ENCODE measurements around the gene ZNF544. TPM values are rescaled to one million over a fixed set of nuclear protein-coding genes. Genes with fewer than 3 reads are reported as not detected.

Gene ZNF544
- total RNA-seq, 1 experiment from 2014 or later = 50.5 TPM

DNA sequence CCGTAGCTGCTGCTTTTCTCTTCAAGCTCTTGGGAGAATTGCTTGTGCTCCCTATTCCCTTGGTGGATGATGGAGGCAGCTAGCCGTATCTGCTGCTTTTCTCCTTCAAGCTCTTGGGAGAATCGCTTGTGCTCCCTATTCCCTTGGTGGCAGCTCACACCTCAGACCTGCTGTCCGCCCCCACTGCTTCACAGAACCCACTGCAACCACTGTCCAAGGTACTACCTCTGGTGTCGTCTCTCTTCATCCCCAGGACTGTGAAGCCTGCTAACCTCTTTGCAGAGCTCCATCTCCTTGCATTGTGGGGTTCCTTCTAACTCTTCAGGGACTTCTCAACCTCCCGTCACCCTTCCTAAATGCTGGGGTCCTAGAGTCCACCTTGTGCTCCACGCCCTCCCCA is 71.9 kb downstream of the ZNF544 start:
- Histone ChIP-seq H3K4me1 (ENCODE audit: insufficient read depth, low read length, poor library complexity, severe bottlenecking) (no peaks in the 10 kb centered on the region), H3K27ac (ENCODE audit: low read depth, low read length, poor library complexity, severe bottlenecking) (no peak overlapping the region), H3K27me3 (replicated peaks; ENCODE audit: insufficient read depth, low read depth, low read length, poor library complexity) (no peaks in the 10 kb centered on the region), H3K9me3 (ENCODE audit: low read depth, low read length, poor library complexity, severe bottlenecking) (no peaks in the 10 kb centered on the region), H3K4me3 (ENCODE audit: low read depth, low read length, poor library complexity, severe bottlenecking) (no peak overlapping the region), H3K36me3 (ENCODE audit: insufficient read depth, low read length, poor library complexity, severe bottlenecking) (peaks cover 30% of the 10 kb centered on the region)
- no peak for TF ChIP-seq EZH2 (IDR thresholded peaks at IDR 0.05; ENCODE audit: borderline replicate concordance, low read depth, low read length, poor library complexity, severe bottlenecking)
- BruUV-seq (replicated peaks) = no TSS peak
- DNase-seq (ENCODE audit: low spot score) = no peak
- intact Hi-C loops (cut with micrococcal nuclease; ENCODE audit: unreplicated experiment) = no loop called here
- ChIA-PET CTCF (no interaction called here), POLR2A (ENCODE audit: low non-redundant PET) (interaction anchor here (0.6 kb wide), 1 partner anchor 68 kb away, joined by 3 read pairs; no protein-coding TSS in a partner anchor)

DNA sequence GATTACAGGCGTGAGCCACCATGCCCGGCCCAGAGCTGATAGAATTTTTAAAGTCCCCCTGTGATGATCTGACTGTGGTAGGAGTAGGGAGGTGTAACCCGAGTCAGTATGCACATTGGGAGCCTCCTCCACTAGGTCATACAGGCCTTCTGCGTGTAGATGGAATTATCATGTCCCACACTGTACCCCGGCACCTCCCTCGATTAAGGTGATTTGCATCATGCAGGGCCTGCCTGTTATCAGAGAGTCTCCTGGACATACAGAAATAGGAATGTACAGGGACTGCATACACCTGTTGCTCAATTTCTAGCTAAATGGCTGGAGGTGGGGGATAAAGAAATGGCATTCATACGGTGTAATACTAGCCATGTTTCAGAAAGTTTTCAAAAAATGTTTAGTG is 75.5 kb downstream of the ZNF544 start:
- POLR2A ChIA-PET (ENCODE audit: low non-redundant PET) = interaction anchor here (0.6 kb wide), 1 partner anchor 30 kb away, joined by 3 read pairs; no protein-coding TSS in a partner anchor
- peak overlapping the region; percentile 87 for H3K27ac ChIP-seq (ENCODE audit: low read depth, low read length, poor library complexity, severe bottlenecking)
- intact Hi-C loops (cut with micrococcal nuclease; ENCODE audit: unreplicated experiment) = loop anchor here (2.0 kb wide), 2 partner anchors 25 to 77 kb away; partner anchors contain the start of genes ZNF8 and ZNF837
- peaks cover 8% of the 10 kb centered on the region for H3K4me1 ChIP-seq (ENCODE audit: insufficient read depth, low read length, poor library complexity, severe bottlenecking)
- BruUV-seq (replicated peaks) = no TSS peak
- CTCF ChIA-PET = no interaction called here
- H3K36me3 ChIP-seq (ENCODE audit: insufficient read depth, low read length, poor library complexity, severe bottlenecking) = peaks cover 33% of the 10 kb centered on the region
- peak overlapping the region; percentile 83 for H3K4me3 ChIP-seq (ENCODE audit: low read depth, low read length, poor library complexity, severe bottlenecking)
- DNase-seq (ENCODE audit: low spot score) = no peak
- no peaks in the 10 kb centered on the region for H3K27me3 ChIP-seq (replicated peaks; ENCODE audit: insufficient read depth, low read depth, low read length, poor library complexity)
- no peaks in the 10 kb centered on the region for H3K9me3 ChIP-seq (ENCODE audit: low read depth, low read length, poor library complexity, severe bottlenecking)
- no peak for TF ChIP-seq EZH2 (IDR thresholded peaks at IDR 0.05; ENCODE audit: borderline replicate concordance, low read depth, low read length, poor library complexity, severe bottlenecking)
- TF ChIP-seq, protein P1, sequence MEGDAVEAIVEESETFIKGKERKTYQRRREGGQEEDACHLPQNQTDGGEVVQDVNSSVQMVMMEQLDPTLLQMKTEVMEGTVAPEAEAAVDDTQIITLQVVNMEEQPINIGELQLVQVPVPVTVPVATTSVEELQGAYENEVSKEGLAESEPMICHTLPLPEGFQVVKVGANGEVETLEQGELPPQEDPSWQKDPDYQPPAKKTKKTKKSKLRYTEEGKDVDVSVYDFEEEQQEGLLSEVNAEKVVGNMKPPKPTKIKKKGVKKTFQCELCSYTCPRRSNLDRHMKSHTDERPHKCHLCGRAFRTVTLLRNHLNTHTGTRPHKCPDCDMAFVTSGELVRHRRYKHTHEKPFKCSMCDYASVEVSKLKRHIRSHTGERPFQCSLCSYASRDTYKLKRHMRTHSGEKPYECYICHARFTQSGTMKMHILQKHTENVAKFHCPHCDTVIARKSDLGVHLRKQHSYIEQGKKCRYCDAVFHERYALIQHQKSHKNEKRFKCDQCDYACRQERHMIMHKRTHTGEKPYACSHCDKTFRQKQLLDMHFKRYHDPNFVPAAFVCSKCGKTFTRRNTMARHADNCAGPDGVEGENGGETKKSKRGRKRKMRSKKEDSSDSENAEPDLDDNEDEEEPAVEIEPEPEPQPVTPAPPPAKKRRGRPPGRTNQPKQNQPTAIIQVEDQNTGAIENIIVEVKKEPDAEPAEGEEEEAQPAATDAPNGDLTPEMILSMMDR (conservative IDR thresholded peaks at IDR 0.05; ENCODE audit: low read depth, low read length) = no peak

DNA sequence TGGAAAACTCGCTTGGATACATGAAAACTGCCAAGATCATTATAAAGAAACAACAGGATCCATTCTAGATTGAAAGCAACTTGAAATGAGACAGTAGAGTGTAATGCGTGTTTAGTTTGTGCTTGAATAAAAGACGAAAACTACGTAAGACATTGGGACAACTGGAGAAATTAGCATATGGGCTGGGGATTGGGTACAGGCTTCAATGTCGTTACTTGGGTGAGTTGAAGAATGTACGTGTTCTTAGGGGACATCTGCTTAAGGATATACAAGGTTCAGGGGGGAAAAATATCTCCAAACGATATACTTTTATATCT is 76.0 kb downstream of the ZNF544 start:
- Histone ChIP-seq H3K27ac (ENCODE audit: low read depth, low read length, poor library complexity, severe bottlenecking) (peak overlapping the region; percentile 87), H3K36me3 (ENCODE audit: insufficient read depth, low read length, poor library complexity, severe bottlenecking) (peaks cover 38% of the 10 kb centered on the region), H3K4me3 (ENCODE audit: low read depth, low read length, poor library complexity, severe bottlenecking) (peak overlapping the region; percentile 83), H3K4me1 (ENCODE audit: insufficient read depth, low read length, poor library complexity, severe bottlenecking) (peaks cover 8% of the 10 kb centered on the region), H3K9me3 (ENCODE audit: low read depth, low read length, poor library complexity, severe bottlenecking) (no peaks in the 10 kb centered on the region), H3K27me3 (replicated peaks; ENCODE audit: insufficient read depth, low read depth, low read length, poor library complexity) (no peaks in the 10 kb centered on the region)
- intact Hi-C loops (cut with micrococcal nuclease; ENCODE audit: unreplicated experiment) = loop anchor here (2.0 kb wide), 2 partner anchors 26 to 76 kb away; partner anchors contain the start of genes ZNF8 and ZNF837
- ChIA-PET POLR2A (ENCODE audit: low non-redundant PET) (interaction anchor here (0.6 kb wide), 1 partner anchor 31 kb away, joined by 3 read pairs; no protein-coding TSS in a partner anchor), CTCF (interaction anchor here (0.6 kb wide), 1 partner anchor 209 kb away, joined by 4 read pairs; no protein-coding TSS in a partner anchor)
- no peak for DNase-seq (ENCODE audit: low spot score)
- TF ChIP-seq, protein P1 (conservative IDR thresholded peaks at IDR 0.05; ENCODE audit: low read depth, low read length) = no peak
- no peak for TF ChIP-seq EZH2 (IDR thresholded peaks at IDR 0.05; ENCODE audit: borderline replicate concordance, low read depth, low read length, poor library complexity, severe bottlenecking)
- no TSS peak for BruUV-seq (replicated peaks)
